IPS DF 6.9 (cell line): ENCODE data around the gene ADGRG6.

Experiments
- DNase-seq: peaks from one replicate; pipeline ENCODE4 v3.0.0-alpha.2; 2013; ENCODE audit warnings: low read depth, low spot score
- H3K27ac ChIP-seq: one replicate; pipeline ENCODE4 v1.5.1; 2013; ENCODE audit warnings: low read length, control low read depth
- H3K27me3 ChIP-seq: 2 replicates; pipeline ENCODE4 v1.6.1; 2013; ENCODE audit warnings: mild to moderate bottlenecking, low read length; ENCODE audit not compliant: control insufficient read depth, insufficient read depth
- H3K36me3 ChIP-seq: 2 replicates; pipeline ENCODE4 v1.6.1; 2013; ENCODE audit warnings: low read length; ENCODE audit not compliant: control insufficient read depth, insufficient read depth
- H3K4me1 ChIP-seq: 2 replicates; pipeline ENCODE4 v1.6.1; 2013; ENCODE audit warnings: low read length; ENCODE audit not compliant: control insufficient read depth, insufficient read depth
- H3K4me3 ChIP-seq: 2 replicates; pipeline ENCODE4 v1.5.1; 2013; ENCODE audit warnings: mild to moderate bottlenecking, low read length
- H3K9me3 ChIP-seq: 2 replicates; pipeline ENCODE4 v1.6.1; 2013; ENCODE audit warnings: low read length, inconsistent platforms; ENCODE audit not compliant: control insufficient read depth, insufficient read depth
- WGBS: extraction: QIAGEN DNeasy Blood & Tissue Kit; methylation state at CpG from one replicate; pipeline ENCODE4 v1.1.7; 2013; ENCODE audit warnings: mixed read lengths, missing lambda C conversion rate; ENCODE audit not compliant: insufficient read length, insufficient coverage; 5-methylcytosine and 5-hydroxymethylcytosine counted together

Gene ADGRG6

DNA sequence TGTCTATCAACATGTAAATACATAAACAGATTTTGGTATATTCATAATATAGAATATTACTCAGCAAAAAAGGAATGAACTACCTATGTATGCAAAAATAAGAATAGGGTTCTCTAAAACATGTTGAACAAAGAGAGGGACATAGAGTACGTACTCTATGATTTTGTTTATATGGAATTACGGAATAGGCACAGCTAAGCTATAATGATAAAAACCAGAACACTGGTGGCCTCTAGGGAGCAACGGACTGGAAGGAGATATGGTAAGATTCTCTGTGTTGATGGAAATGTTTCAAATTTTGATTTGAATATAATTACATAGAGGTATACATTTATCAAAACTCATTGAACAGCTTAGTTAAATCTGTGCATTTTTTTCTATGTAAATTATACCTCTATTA is 19.6 kb downstream of the ADGRG6 start:
- no peaks in the 10 kb centered on the region for H3K36me3 ChIP-seq
- no CpG with 5 or more reads among the region's 3 CpGs for WGBS
- H3K4me3 ChIP-seq: no peak overlapping the region
- no peak for DNase-seq
- H3K9me3 ChIP-seq: no peaks in the 10 kb centered on the region
- H3K27ac ChIP-seq: no peak overlapping the region
- no peaks in the 10 kb centered on the region for H3K27me3 ChIP-seq
- no peaks in the 10 kb centered on the region for H3K4me1 ChIP-seq

DNA sequence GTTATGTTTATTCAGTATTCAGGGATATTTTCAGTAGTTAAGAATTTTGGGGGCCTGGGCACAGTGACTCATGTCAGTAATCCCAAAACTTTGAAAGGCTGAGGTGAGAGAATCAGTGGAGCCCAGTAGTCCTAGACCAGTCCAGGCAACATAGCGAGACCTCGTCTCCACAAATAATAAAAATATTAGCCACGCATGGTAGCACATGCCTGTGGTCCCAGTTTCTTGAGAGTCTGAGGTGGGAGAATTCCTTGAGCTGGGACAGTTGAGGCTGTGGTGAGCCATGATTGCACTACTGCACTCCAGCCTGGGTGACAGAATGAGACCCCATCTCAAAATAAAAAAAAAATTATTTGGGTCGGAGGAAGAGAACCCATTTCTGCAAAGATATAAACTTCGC is 20.3 kb downstream of the ADGRG6 start:
- Histone ChIP-seq H3K27ac (no peak overlapping the region), H3K36me3 (no peaks in the 10 kb centered on the region), H3K9me3 (no peaks in the 10 kb centered on the region), H3K4me1 (no peaks in the 10 kb centered on the region), H3K27me3 (no peaks in the 10 kb centered on the region), H3K4me3 (no peak overlapping the region)
- no peak for DNase-seq
- no CpG with 5 or more reads among the region's 5 CpGs for WGBS

DNA sequence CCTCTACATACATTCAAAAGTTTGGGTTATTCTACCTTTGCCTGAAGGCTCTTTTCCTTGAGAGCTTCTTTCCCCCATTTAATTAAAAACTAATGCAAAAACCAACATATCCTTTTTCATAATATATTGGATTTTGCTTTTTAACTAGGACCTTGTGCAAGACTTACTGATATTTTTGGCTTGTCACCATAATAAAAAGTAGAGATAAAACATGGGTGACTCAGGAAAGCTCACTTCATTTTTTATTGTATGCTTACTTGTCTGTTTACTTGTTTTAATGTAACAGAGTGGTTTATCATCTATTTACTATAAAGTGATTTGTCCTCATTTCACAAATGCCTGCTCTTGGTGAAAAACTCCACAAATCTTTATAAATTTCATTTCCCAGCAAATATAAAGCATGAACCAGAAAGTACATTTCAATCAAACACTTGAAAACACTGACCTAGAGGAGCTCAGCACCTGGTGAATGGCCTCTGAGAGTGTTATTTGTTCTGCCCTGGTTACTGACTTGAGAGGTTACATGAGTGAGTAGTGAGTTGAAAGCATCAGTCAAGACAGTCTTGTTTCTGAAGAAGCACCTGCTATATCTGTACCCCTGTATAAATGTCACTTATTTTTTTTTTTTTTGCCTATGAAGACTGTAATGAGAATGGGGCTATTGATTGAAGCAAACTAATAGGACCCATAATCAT is 20.8 kb downstream of the ADGRG6 start:
- no peak for DNase-seq
- Histone ChIP-seq H3K27me3 (no peaks in the 10 kb centered on the region), H3K4me1 (no peaks in the 10 kb centered on the region), H3K4me3 (no peak overlapping the region), H3K27ac (no peak overlapping the region), H3K9me3 (no peaks in the 10 kb centered on the region), H3K36me3 (no peaks in the 10 kb centered on the region)

- no CpG with 5 or more reads among the region's 6 CpGs for WGBS
- Histone ChIP-seq H3K9me3 (no peaks in the 10 kb centered on the region), H3K27ac (no peak overlapping the region)
These were observed 21.6 kb downstream of the ADGRG6 start for GRCh38 chr6:142323377-142323776.

GRCh38 chr6:142324111-142324510 is 22.3 kb downstream of the ADGRG6 start:
- H3K4me3 ChIP-seq: no peak overlapping the region
- H3K27me3 ChIP-seq: no peaks in the 10 kb centered on the region
- no peak for DNase-seq
- H3K9me3 ChIP-seq: no peaks in the 10 kb centered on the region
- no peak overlapping the region for H3K27ac ChIP-seq
- H3K36me3 ChIP-seq: no peaks in the 10 kb centered on the region
- 100% methylated on average over 1 of the region's 1 CpG for WGBS
- no peaks in the 10 kb centered on the region for H3K4me1 ChIP-seq

More at GRCh38 chr6:142323377-142323776, 21.6 kb downstream of the ADGRG6 start:
- DNase-seq: no peak
- Histone ChIP-seq H3K36me3 (no peaks in the 10 kb centered on the region), H3K27me3 (no peaks in the 10 kb centered on the region), H3K4me1 (no peaks in the 10 kb centered on the region), H3K4me3 (no peak overlapping the region)

- no peak for DNase-seq
- Histone ChIP-seq H3K4me1 (no peaks in the 10 kb centered on the region), H3K4me3 (no peak overlapping the region), H3K27me3 (no peaks in the 10 kb centered on the region), H3K36me3 (no peaks in the 10 kb centered on the region), H3K9me3 (no peaks in the 10 kb centered on the region), H3K27ac (no peak overlapping the region)
- WGBS: no CpG with 5 or more reads among the region's 3 CpGs
These were observed 23.3 kb downstream of the ADGRG6 start for GRCh38 chr6:142325111-142325510.

DNA sequence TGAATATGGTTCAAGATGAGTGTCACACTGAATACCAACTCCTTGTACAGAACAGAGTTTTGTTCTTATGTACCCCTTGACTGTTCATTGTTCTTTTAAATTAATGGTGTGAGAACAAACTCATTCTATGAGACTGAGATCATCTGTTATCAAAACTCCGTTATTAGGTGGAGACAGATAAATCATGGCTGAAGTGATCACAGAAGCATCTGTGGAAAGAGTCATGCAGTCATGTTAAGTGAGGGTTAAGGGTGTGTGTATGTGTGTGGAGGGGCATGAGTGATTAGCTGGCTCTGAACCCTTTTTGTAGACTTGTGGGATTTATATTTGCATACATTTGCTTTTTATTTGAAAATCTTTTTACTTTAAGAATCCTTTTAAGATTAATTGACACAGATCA is 24.7 kb downstream of the ADGRG6 start:
- Histone ChIP-seq H3K9me3 (no peaks in the 10 kb centered on the region), H3K4me1 (no peaks in the 10 kb centered on the region), H3K4me3 (no peak overlapping the region), H3K27ac (no peak overlapping the region), H3K36me3 (no peaks in the 10 kb centered on the region), H3K27me3 (no peaks in the 10 kb centered on the region)
- WGBS: no CpG with 5 or more reads among the region's 1 CpG
- no peak for DNase-seq

GRCh38 chr6:142328070-142328469 is 26.3 kb downstream of the ADGRG6 start:
- H3K36me3 ChIP-seq: no peaks in the 10 kb centered on the region
- H3K9me3 ChIP-seq: no peaks in the 10 kb centered on the region
- WGBS: no CpG with 5 or more reads among the region's 2 CpGs
- H3K27ac ChIP-seq: no peak overlapping the region
- H3K4me1 ChIP-seq: no peaks in the 10 kb centered on the region
- no peak for DNase-seq
- H3K4me3 ChIP-seq: no peak overlapping the region
- no peaks in the 10 kb centered on the region for H3K27me3 ChIP-seq

DNA sequence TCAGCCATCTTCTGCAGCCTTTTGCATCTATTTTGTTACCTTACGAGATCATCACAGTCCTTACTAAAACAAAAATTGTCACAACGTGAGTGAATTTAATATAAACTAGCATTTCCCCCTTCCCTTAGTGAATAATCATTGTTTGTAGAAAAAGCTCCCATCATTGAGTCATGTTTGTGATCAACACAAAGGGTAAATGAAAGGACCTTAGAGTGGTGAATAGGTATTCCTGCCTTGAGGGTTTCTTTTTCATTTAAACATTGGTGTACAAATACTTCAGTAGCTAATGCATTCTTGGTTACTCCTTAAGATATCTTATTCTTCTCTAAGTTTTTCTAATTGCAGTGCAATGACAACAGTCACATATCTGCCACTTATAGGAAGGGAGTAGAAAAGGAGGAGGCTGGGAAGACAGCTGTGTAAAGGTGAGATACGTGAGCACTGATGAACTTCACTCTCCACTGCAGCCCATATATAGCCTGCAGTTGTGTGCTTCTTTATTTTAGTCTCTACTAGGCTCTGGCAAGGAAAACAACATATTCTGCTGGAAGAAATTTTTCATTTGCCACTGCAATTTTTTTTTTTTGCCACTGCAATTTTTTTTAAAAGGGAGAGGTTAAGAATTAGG is 27.8 kb downstream of the ADGRG6 start:
- DNase-seq: no peak
- no CpG with 5 or more reads among the region's 3 CpGs for WGBS
- Histone ChIP-seq H3K27me3 (no peaks in the 10 kb centered on the region), H3K36me3 (no peaks in the 10 kb centered on the region), H3K4me1 (no peaks in the 10 kb centered on the region), H3K9me3 (no peaks in the 10 kb centered on the region), H3K4me3 (no peak overlapping the region), H3K27ac (no peak overlapping the region)

DNA sequence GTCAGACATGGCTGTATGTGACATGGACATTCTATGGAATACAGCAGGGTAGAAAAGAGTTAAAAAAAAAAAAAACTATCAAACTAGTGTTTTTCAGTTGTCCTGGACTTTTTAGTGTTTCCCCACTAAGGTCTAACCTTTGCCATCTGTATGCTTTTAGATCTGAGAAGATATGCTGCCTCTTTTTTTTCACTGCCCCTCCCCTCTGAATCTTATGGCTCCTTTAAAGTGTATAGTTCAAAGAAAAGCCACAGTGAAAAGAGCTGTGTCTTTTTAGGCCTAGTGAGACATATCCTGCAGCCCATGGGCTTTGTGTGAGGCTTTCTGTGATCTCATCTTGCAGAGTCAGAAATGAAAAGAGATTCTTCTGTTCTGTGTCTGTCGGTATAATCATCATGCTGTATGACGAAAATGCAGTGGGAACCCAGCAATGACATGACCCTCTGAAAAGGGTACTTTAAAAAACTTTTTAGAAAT is 29.3 kb downstream of the ADGRG6 start:
- DNase-seq: no peak
- H3K27ac ChIP-seq: no peak overlapping the region
- H3K36me3 ChIP-seq: no peaks in the 10 kb centered on the region
- H3K4me3 ChIP-seq: no peak overlapping the region
- no peaks in the 10 kb centered on the region for H3K27me3 ChIP-seq
- no peaks in the 10 kb centered on the region for H3K4me1 ChIP-seq
- no peaks in the 10 kb centered on the region for H3K9me3 ChIP-seq
- WGBS: no CpG with 5 or more reads among the region's 2 CpGs

DNA sequence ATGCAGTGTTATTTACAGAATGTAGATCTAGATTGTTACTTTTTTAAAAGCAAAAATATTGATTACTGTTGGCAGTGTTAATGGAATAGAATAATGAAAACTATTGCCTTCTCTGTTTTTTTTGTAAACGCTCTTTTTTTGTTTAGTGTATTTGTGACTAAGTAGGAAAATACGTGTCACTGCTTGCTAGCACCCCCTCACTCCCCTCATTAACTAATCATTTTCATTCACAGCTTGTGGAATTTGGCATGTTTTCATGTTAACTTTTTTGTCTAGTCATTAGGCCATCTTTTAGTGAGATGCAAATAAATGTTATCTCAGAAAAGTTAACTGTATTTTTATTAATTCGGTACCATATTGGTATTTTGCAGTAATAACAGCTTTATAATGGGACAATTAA is 29.8 kb downstream of the ADGRG6 start:
- H3K36me3 ChIP-seq: no peaks in the 10 kb centered on the region
- no peak overlapping the region for H3K4me3 ChIP-seq
- no peaks in the 10 kb centered on the region for H3K9me3 ChIP-seq
- H3K27me3 ChIP-seq: no peaks in the 10 kb centered on the region
- DNase-seq: no peak
- WGBS: no CpG with 5 or more reads among the region's 3 CpGs
- H3K4me1 ChIP-seq: no peaks in the 10 kb centered on the region
- no peak overlapping the region for H3K27ac ChIP-seq
